Measurements from ENCODE around the gene LMOD1. TPM values are rescaled to one million over a fixed set of nuclear protein-coding genes. Genes with fewer than 3 reads are reported as not detected.
"Not testable (repeated sequence)": the region's sequence is repeated elsewhere in the genome, so short reads cannot be mapped to it uniquely, and the experiment has no call there.

The LMOD1 gene
- total RNA-seq, 1 donor from 2014 or later: 9.6 TPM

DNA sequence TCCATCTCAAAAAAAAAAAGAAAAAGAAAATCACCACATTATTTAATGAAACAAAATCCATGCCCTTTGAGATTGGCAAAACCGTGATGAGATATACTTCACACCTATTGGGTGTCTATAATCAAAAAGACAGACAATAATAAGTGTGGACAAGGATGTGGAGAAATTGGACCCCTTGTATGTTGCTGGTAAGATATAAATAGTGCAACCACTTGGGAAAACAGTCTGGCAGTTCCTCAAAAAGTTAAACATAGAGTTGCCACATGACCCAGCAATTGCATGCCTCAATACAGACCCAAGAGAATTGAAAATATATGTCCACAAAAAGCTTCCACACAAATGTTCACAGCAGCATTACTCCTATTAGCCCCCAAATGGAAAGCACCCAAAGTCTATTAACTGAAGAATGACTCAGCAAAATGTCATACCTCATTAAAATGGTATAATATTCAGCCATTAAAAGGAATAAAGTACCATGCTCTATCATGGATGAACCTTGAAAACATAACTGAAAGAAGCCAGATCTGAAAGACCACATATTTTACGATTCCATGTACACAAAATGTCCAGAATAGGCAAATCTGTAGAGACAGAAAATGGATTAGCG is 24.3 kb downstream of the LMOD1 start:
- no peak for DNase-seq (ENCODE audit: low spot score)
- intact Hi-C loops (cut with DNase I): no loop called here

DNA sequence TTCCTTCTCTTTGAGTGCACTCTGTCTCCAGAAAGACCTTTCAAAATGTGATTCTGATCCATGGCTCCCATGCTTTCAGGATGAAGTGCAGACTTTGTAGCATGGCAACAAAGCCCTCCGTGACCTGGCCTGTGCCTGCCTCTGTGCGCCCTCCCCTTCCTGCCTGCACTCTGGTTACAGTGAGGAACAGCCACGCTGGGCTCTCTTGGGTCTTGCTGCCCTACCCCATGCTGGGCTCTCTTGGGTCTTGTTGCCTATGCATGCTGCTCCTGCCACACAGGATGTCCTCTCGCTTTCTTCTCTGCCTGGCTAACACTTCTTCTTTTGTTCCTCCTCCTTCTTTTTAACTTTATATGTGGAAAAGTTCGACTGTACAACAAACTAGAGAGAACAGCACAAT is 28.0 kb downstream of the LMOD1 start:
- DNase-seq (ENCODE audit: low spot score): no peak
- intact Hi-C loops (cut with DNase I): no loop called here

DNA sequence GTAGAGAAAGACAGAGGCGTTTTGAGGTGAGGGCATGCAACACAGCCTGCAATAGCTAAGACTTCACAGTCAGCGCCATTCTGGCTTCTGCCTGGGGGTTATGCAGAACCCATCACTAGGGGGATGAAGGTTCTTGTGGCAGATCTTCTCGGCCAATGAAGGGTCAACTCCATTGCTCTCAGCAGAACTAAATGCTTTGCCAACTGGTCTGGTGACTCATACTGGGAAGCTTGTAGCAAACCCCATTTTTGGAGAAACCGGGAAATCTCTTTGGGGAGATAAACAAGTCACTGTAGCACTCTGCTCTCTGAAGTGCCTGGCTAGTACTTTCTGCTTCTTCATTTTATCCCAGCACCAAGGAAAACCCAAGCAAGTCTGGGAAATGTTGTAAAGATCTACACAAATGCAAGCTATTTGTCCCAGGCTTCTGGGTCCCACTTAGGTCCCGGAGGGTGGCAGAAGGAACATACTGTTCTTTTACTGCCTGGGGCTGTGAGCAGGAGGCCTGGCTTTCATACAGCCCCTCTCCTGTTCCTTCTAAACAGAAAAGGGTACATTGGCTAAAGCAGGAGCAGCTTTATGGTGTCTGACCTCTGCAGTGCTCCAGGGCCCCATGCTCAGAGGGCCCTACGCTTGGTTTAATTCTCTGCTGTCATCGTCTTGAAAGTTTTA is 28.9 kb downstream of the LMOD1 start:
- no peak for DNase-seq (ENCODE audit: low spot score)
- intact Hi-C loops (cut with DNase I): no loop called here

DNA sequence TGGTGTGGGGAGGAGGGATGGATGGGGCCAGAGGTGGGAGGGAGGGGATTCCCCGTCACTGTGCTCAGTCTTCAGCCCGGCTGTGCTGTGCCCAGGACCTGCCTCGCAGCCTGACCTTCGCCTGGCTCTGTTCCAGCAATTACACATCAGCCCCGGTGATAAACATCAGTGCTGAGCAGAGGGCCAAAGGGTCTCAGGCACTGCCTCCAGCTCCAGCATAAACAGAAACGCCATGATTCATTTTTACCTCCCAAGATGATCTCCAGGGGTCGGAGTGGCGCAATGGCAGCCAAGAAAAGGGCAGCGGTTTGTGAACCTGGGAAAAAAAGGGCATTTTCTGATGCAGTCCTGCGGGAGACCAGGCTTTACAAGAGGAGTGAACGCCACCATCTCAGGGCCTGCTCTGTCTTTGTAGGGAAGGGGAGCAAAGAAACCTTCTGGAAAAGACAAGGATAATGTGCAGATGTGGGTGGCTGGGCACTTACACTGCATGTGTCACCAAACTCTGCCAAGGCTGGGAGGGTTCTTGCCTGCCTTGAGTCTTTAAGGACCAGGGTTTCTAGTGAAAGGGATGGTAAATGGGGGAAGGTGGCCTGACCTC is 29.6 kb downstream of the LMOD1 start:
- intact Hi-C loops (cut with DNase I): no loop called here
- DNase-seq (ENCODE audit: low spot score): no peak

DNA sequence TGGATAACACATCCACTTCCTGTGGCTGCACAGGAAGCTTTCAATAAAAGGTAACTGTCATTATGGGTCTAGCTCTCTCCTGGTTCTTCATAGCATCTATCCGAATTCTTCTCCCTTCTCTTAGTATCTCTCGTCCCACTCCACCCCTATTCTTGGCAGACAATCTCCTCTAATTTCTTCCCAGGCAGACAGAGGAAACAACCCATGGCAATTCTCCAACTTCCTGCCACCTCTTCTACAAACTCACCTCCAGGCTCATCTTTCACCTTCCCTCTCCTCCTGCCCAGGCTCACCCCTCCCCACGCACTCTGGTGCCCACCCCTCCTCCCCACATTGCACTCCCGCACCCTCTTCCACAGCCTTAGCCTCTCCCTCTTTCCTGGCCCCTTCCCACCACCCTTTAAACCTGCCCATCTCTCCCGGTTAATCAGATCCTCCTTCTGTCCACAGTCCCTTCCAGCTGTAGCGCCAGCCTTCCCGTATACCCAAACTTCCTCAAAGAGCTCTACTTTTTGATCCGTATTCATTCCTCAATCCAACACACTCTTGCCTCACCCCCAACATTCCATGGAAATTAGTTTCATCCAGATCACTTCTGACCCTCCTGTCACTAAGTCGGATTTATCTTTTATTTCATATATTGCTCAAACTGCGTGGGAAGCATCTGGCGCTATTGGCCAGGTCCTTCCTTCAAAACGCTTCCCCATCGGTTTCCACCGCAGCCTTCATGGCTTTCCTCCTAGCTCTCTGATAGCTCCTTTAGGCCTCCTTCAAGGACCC is 31.7 kb downstream of the LMOD1 start:
- no peak for DNase-seq (ENCODE audit: low spot score)
- intact Hi-C loops (cut with DNase I): no loop called here

DNA sequence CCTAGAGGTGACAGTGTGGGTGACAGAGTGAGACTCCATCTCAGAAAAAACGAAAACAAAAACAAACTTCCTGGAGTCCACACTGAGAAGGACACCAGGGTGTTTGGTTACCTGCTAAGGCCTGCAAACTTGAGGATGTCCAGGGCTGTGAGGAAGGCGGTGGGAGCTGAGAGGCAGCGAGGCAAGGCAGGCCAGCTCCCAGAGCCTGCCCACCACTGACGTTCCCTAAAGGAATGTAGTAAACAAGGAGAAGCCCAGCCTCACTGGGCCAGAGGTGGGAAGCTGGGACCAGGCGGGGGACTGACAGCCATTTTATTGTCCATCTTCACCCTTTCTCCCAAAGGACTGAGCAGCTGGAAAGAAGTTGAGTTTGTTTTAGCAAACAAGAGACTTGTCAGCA is 33.5 kb downstream of the LMOD1 start:
- DNase-seq (ENCODE audit: low spot score): no peak
- intact Hi-C loops (cut with DNase I): no loop called here

DNA sequence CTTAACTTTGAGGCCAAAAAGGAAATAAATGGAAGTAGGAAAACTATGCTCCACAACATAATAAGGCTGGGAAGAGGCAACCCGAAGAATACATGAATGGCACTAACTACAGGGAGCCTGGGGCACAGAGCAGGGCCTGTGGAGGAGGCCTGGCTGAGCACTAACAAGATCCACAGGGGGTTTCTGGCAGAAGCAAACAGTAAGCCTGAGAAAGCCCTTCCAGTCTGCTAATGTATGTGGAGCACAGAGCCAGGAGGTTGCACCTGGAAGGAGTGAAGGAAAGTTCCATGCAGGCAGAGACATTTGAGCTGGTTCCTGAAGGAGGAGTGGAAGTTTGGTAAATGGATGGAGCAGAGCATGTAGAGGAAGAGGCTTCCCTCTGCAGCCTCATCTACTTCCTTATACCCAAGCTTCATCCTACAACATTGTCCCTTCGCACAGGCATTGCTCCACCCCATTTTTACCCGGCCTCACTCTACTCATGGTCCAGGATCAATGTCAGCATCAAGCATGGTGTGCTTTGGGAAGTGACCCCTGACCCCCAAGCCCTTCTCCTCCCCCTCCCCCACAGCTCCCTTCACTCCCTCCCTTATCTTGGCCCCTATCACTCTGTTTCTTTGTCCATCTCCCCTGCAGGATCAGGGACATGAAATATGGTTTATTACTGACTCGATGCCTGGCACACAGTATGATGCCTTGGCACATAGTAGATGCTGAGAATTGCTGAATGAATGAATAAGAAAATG is 34.3 kb downstream of the LMOD1 start:
- intact Hi-C loops (cut with DNase I): no loop called here
- DNase-seq (ENCODE audit: low spot score): no peak

DNA sequence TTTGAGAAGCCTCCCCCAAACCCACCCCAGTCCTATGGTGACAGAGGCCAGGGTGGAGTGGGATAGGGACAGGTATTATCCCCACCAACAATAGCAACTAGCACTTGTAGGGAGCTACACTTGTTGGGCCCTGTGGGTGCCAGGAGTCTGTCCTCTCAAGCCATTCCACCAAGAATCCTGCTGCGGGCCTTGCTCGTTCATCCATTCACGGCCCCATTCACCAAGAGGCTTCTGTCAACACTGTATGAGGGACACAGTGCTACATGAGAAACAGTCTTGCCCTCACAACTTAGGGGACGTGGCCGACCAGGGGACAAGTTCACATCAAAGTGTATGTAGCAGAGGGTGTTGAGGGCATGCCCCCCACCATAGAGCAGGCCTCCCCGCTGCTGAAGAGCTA is 38.7 kb downstream of the LMOD1 start:
- intact Hi-C loops (cut with DNase I): loop anchor here (5.0 kb wide), 1 partner anchor 35 kb away; no protein-coding TSS in a partner anchor
- no peak for DNase-seq (ENCODE audit: low spot score)

DNA sequence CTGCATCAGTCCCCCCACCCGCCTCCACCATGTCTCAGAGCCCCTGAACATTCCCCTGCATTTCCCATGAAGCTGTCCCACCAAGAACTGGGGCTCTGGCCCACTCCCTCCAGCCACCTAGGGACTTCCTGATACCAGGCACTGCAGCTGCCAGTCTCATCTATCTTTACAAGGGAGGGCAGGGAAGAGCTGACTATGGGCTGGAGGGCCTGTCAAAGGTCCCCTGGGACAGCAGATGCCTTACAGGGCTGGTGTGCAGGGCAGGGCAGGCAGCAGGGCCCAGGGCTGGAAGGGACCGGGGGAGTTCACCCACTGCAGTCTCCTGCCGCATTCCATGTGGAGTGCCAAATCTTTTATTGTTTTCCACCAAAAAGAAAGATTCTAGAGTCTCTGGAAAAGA is 40.0 kb downstream of the LMOD1 start:
- intact Hi-C loops (cut with DNase I): loop anchor here (5.0 kb wide), 1 partner anchor 36 kb away; no protein-coding TSS in a partner anchor
- no peak for DNase-seq (ENCODE audit: low spot score)

DNA sequence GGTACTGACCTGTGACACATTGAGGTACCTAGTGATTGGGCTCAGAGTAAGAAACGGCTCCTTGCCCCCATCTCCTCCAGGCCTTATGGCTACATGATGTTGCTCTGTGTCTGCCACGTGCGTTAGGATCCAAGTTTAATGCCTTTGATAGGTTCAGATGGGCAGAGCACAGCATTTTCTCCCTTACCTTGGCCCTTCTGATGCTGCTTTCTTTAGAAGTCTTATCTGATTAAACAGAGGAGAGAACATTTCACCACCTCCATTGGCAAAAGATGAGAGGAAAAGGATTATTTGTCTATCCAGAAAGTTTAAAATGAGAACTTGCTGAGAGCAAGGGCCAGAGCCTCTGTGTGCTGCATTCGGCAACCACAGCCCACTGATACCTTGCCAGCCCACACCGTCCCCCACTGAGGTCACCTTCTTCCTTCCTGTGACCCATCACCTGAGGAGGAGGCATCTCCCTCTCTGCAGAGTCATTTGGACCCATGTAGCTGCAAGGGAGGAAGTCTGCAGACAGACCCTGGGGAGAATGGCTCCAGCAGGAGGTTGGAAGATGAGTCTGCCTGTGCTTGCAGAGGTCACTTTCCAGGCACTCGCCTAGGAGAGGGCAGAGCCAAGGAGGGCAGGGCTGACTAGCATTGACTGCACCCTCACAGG is 41.0 kb downstream of the LMOD1 start:
- no peak for DNase-seq (ENCODE audit: low spot score)
- intact Hi-C loops (cut with DNase I): loop anchor here (5.0 kb wide), 1 partner anchor 37 kb away; no protein-coding TSS in a partner anchor

DNA sequence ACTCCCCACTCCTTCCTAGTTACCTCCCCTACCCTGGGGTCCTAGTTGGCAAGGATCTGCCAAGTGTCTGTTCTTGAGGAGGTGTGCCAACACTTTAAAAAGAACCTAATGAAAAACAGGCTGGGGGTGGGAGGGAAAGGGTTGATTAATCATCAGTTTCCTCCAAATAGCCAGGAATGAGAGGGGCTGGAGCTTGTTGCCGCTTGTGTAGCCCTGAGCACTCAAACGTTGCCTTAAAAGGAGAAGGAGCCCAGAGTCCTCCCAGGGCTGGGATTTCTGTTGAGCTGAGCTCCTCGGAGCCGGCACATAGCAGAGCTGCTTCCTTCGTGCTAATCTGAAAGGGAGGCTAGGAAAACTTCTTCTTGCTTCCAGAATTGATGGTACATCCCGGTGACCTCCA is 41.8 kb downstream of the LMOD1 start:
- no peak for DNase-seq (ENCODE audit: low spot score)
- intact Hi-C loops (cut with DNase I): no loop called here

DNA sequence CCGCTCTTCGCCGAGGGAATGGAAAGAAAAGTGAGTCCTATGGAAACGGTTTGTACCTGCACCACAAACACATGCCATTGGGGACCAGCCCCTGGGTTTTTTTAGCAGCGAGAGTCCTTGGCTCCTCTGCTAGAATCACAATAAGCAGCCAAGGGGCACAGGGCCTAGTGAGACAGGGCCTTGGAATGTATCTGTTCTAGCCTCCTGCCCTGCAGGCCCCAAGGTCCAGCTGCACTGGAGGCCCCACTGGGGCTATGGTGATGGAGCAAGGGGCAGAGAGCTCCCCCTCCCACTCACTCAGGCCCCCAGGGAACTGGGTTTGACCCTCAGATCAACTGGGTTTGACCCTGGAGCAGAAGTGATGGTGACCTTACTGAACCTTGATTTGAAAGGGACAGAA is 43.2 kb downstream of the LMOD1 start:
- intact Hi-C loops (cut with DNase I): no loop called here
- no peak for DNase-seq (ENCODE audit: low spot score)

DNA sequence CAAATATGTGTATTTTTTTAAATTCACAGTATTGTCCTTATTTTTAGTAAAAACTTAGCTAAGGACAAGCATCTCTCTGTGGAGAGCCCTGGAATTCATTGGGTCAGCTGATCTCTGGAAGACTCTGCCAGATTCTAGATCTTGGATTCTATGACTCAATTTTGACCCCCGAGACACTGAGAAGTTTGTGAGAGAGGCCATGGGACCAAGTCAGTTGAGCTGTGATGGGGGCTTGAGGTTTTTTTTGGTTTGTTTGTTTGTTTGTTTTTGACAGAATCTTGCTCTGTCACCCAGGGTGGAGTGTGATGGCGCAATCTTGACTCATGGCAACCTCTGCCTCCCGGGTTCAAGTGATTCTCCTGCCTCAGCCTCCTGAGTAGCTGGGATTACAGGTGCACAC is 44.1 kb downstream of the LMOD1 start:
- intact Hi-C loops (cut with DNase I): no loop called here
- DNase-seq (ENCODE audit: low spot score): no peak

DNA sequence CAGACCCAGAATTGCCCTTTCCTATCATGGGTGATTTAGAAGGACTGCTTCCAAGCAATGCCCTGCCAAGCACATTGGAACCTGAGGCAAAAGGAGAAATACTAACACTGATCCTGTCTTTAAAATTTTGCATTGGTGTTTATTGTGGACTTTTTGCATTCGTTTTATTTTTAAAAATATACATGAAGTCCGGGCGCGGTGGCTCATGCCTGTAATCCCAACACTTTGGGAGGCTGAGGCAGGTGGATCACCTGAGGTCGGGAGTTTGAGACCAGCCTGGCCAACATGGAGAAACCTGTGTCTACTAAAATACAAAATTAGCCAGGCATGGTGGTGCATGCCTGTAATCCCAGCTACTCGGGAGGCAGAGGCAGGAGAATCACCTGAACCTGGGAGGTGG is 45.3 kb downstream of the LMOD1 start:
- DNase-seq (ENCODE audit: low spot score); intact Hi-C loops (cut with DNase I): not testable (repeated sequence)

DNA sequence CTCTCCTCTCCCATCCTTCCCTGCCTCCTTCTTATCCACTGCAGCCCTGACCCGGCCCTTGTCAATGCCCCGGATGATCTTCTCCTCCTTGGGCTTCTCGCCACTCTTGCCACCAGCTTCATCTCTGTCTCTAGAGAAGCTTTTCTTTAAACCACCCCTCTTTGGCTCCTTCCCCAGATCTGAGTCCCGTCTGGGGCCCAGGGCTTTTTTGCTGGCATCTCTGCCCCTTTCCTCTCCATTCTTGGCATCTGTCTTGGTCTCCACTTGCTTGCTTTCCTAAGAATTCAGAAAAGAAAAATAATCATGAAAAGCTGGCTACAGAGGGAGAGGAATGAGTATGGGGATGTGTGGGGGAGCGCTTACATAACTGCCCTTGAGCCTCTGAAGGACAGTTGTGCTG is 45.9 kb downstream of the LMOD1 start:
- intact Hi-C loops (cut with DNase I): no loop called here
- DNase-seq (ENCODE audit: low spot score): no peak

DNA sequence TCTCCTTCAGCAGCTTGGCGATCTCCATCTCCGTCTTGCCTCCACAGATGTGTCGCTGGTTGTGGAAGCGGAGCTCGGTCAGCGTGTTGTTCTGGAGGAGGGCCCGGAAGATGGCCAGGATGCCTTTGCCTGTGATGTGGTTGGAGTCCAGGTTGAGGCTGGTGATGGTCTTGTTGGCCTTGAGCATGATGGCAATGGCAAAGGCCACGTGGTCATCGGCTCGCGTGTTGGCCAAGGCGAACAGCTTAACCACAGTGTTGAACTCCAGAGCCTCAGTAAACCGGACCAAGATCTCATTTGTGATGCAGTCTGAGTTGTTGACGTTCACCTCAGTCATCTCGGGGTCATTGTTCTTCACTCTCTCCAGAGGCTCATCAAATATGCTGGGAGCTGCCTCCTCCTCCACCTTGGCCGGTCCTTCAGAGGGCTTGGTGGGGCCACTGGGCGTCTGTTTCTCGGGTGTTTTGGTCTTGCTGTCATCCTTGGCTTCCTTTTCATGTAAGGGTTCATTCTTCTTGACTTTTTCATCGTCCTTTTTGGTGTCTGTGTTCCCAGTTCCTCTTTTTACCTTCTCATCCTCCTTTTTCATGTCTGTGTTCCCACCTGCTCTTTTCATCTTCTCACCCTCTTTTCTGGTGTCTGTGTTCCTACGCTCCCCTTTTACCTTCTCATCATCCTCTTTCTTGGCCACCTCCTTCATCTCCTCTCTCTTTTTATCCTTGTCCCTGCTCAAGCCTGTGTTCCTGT is 46.5 kb downstream of the LMOD1 start:
- intact Hi-C loops (cut with DNase I): loop anchor here (10.0 kb wide), 2 partner anchors 75 to 235 kb away; partner anchors contain the start of gene IPO9
- no peak for DNase-seq (ENCODE audit: low spot score)

DNA sequence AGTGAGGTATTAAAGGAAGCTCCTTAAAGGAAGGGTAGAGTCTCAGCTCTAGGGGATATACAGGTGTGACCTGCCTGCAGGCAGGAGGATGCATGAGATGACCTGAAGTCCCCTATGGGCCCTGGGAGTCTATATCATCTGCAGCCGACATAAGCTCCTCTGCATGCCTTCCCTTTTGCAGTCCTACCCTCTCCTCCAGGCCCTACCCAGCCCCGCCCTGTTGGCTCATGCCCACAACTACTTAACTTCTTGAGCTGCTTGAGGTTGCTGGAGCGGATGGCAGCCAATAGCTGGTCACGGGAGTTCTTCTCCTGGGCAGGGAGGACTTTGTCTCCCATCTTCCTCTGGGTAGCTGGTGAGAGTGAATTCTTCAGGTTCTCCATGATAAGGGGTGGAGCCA is 47.4 kb downstream of the LMOD1 start:
- intact Hi-C loops (cut with DNase I): loop anchor here (10.0 kb wide), 2 partner anchors 74 to 236 kb away; partner anchors contain the start of gene IPO9
- DNase-seq (ENCODE audit: low spot score): no peak

DNA sequence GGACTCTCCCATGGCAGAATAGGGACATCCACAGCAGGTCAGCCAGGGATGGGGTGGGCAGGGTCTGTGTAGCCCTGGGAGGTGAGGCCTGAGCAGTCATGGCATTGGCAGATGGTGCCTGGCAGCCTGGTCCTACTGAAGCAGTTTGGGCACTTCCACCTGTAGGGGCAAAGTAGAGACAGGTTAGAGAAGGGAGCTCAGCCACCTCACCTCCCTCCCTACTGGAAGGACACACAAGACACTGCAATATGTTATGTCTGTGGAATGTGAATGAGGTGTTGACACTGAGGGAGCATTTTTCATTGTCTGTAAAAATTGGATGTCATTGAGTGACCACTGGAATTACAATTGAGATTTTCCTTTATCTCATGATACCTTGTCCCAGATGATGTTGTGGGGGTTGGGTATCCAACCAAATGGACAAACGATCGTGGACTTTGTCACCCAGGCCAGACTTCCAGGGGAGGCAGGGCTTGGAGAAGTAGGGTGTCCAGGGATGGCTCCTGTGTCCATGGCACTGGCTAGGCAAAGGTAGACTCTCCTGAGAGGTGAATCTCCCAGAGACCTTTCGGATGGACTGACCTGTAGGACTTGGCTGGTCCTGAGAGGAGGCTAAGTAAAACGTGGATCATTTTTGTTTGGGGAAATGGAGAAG is 48.0 kb downstream of the LMOD1 start:
- intact Hi-C loops (cut with DNase I): loop anchor here (10.0 kb wide), 2 partner anchors 74 to 236 kb away; partner anchors contain the start of gene IPO9
- DNase-seq (ENCODE audit: low spot score): no peak

Data from cardiac septum (tissue), 1 donor.